ENCODE data around the gene MARCHF6. TPM values are rescaled to one million over a fixed set of nuclear protein-coding genes. Genes with fewer than 3 reads are reported as not detected.

Gene MARCHF6
- total and polyA plus RNA-seq, 2 of the 8 experiments (the other 6 are each of a cell fraction or from before 2014, with no cell fraction given): 93.1 to 118 TPM

GRCh38 chr5:10400831-10401230 lies 47.3 kb downstream of the MARCHF6 start:
- no peak overlapping the region for H2BK20ac ChIP-seq (ENCODE audit: low read length)
- no peak overlapping the region for H4K8ac ChIP-seq (ENCODE audit: extremely low read depth, insufficient read depth, low read length)
- H3K27ac ChIP-seq (ENCODE audit: low read depth, low read length): no peak overlapping the region
- no peaks in the 10 kb centered on the region for H3K79me1 ChIP-seq (ENCODE audit: low read depth, low read length)
- H3K14ac ChIP-seq (ENCODE audit: insufficient read length): no peak overlapping the region
- CTCF ChIA-PET (ENCODE audit: partially characterized antibody): no interaction called here
- WGBS, 2 experiments (ENCODE audit: extremely low coverage in 1 of 2, insufficient coverage in 1 of 2, insufficient read length in 1 of 2, insufficient replicate concordance in 2 of 2, low coverage in 1 of 2, low lambda C conversion rate in 2 of 2, missing lambda C conversion rate in 1 of 2): 91% methylated on average over 3 of the region's 3 CpGs; no CpG with 5 or more reads in 1 of the 2 experiments
- no peaks in the 10 kb centered on the region for H3K9me3 ChIP-seq (ENCODE audit: insufficient read depth in 2 of 2, low read depth in 1 of 2, low read length in 1 of 2)
- peaks cover 0 to 2% of the 10 kb centered on the region in 2 experiments for H4K20me1 ChIP-seq (replicated peaks in 1 of 2; ENCODE audit: control insufficient read depth in 1 of 2, insufficient read depth in 2 of 2, low read length in 2 of 2)
- POLR2A ChIA-PET (ENCODE audit: partially characterized antibody): no interaction called here
- no peak overlapping the region for H2BK120ac ChIP-seq (replicated peaks; ENCODE audit: low read depth, low read length)
- no peak overlapping the region for H3K23ac ChIP-seq (ENCODE audit: insufficient read length)
- DNase-seq (ENCODE audit: low read depth in 1 of 2, low spot score in 2 of 2) (no peak), FAIRE-seq (no peak)
- no peak overlapping the region for H3K56ac ChIP-seq (replicated peaks; ENCODE audit: insufficient read length, low read depth, low read length)
- no peak overlapping the region for H3K4me3 ChIP-seq (ENCODE audit: extremely low read depth in 1 of 4, insufficient read depth in 2 of 4, low read depth in 3 of 4, low read length in 4 of 4)
- H3K4me1 ChIP-seq (replicated peaks in 1 of 4; ENCODE audit: control insufficient read depth in 3 of 4, insufficient read depth in 4 of 4, low read length in 3 of 4): no peaks in the 10 kb centered on the region
- no peaks in the 10 kb centered on the region for H3K27me3 ChIP-seq (replicated peaks in 1 of 4; ENCODE audit: control insufficient read depth in 3 of 4, extremely low read depth in 1 of 4, insufficient read depth in 3 of 4, low read length in 3 of 4)
- H3K4me2 ChIP-seq (ENCODE audit: insufficient read depth in 1 of 2, low read depth in 2 of 2, low read length in 2 of 2): no peak overlapping the region
- no peak overlapping the region for H2AK5ac ChIP-seq (ENCODE audit: low read depth, low read length)
- no peak overlapping the region for H2BK15ac ChIP-seq (ENCODE audit: low read length)
- no peak overlapping the region for H3K18ac ChIP-seq (ENCODE audit: extremely low read depth, low read length)
- H2BK5ac ChIP-seq (ENCODE audit: low read depth, low read length): no peak overlapping the region
- peaks cover 4 to 52% (median 22%) of the 10 kb centered on the region in 4 experiments for H3K36me3 ChIP-seq (ENCODE audit: control insufficient read depth in 2 of 4, insufficient read depth in 4 of 4, low read length in 3 of 4)
- no peak overlapping the region for H3K9ac ChIP-seq (replicated peaks in 1 of 4; ENCODE audit: extremely low read depth in 1 of 4, low read depth in 3 of 4, low read length in 3 of 4)
- no peak overlapping the region for H3K4ac ChIP-seq (replicated peaks; ENCODE audit: insufficient read length, low read depth, low read length)
- H2AFZ ChIP-seq (ENCODE audit: low read length): no peak overlapping the region
- H3K79me2 ChIP-seq (ENCODE audit: control insufficient read depth in 1 of 2, insufficient read depth in 2 of 2, low read length in 2 of 2): no peaks in the 10 kb centered on the region
- H2BK12ac ChIP-seq (ENCODE audit: low read depth, low read length): no peak overlapping the region
- H3K23me2 ChIP-seq (ENCODE audit: low read depth, low read length): no peaks in the 10 kb centered on the region
- H4K91ac ChIP-seq (replicated peaks; ENCODE audit: insufficient read length, low read length): no peak overlapping the region
- no peak overlapping the region for H4K5ac ChIP-seq (ENCODE audit: insufficient read length, low read depth, low read length)
- TF ChIP-seq SUZ12 (IDR thresholded peaks at IDR 0.05; ENCODE audit: low read length): no peak
- TF ChIP-seq CHD2 (IDR thresholded peaks at IDR 0.05; ENCODE audit: low read length): no peak
- no peak for TF ChIP-seq SIX5 (IDR thresholded peaks at IDR 0.05; ENCODE audit: low read depth, low read length)
- no peak for TF ChIP-seq CBX5 (IDR thresholded peaks at IDR 0.05; ENCODE audit: low read depth, low read length)
- no peak for TF ChIP-seq POLR2A (IDR thresholded peaks at IDR 0.05; ENCODE audit: control extremely low read depth in 1 of 2, low read depth in 2 of 2, low read length in 2 of 2)
- no peak for TF ChIP-seq BCL11A (IDR thresholded peaks at IDR 0.05; ENCODE audit: low read depth in 2 of 2, low read length in 2 of 2)
- TF ChIP-seq GTF2F1 (IDR thresholded peaks at IDR 0.05; ENCODE audit: borderline replicate concordance, low read depth, low read length): no peak

Data from H1 (cell line).